NCI-H146 treated with DMSO at 0.1 percent for 48 hours (cell line): Measurements from ENCODE around the gene DISC1.
"Not testable (repeated sequence)": the region's sequence is repeated elsewhere in the genome, so short reads cannot be mapped to it uniquely, and the experiment has no call there.

ENCODE experiments used
- DNase-seq: peaks from one replicate; lab custom pipeline; 2025; ENCODE audit not compliant: unreplicated experiment; lab: John Stamatoyannopoulos, UW

The DISC1 gene

GRCh38 chr1:231634323-231635013 is 7.9 kb downstream of the DISC1 start:
- no peak for DNase-seq

GRCh38 chr1:231636157-231636556 is 9.6 kb downstream of the DISC1 start:
- DNase-seq, result peak; percentile 37

DNA sequence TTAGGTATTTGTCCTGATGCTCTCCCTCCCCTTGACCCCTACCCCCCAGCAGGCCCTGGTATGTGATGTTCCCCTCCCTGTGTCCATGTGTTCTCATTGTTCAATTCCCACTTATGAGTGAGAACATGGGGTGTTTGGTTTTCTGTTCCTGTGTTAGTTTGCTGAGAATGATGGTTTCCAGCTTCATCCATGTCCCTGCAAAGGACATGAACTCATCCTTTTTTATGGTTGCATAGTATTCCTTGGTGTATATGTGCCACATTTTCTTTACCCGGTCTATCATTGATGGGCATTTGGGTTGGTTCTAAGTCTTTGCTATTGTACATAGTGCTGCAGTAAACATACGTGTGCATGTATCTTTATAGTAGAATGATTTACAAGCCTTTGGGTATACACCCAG is 10.3 kb downstream of the DISC1 start:
- not testable (repeated sequence) for DNase-seq

DNA sequence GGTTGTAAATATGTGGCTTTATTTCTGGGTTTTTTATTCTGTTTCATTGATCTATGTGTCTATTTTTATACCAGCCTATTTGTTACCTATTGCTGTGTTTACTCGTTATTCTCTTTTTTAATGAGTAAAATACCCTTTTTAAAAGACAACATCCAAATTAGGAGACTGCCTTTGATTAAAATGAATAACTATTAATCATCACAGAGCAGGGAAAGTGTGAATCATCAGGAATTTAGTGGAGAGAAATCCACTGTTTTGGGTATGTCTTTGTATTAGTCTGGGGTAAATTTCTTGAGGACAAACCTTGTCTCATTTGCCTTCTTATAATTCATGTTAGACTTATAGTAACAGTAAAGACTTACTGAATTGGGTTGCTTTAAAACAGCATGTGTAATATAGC is 12.1 kb downstream of the DISC1 start:
- DNase-seq, result no peak

- no peak for DNase-seq
These were observed 13.2 kb downstream of the DISC1 start for GRCh38 chr1:231639819-231640218.

GRCh38 chr1:231641444-231641843 is 14.9 kb downstream of the DISC1 start:
- not testable (repeated sequence) for DNase-seq

GRCh38 chr1:231642061-231642460 is 15.5 kb downstream of the DISC1 start:
- not testable (repeated sequence) for DNase-seq

DNA sequence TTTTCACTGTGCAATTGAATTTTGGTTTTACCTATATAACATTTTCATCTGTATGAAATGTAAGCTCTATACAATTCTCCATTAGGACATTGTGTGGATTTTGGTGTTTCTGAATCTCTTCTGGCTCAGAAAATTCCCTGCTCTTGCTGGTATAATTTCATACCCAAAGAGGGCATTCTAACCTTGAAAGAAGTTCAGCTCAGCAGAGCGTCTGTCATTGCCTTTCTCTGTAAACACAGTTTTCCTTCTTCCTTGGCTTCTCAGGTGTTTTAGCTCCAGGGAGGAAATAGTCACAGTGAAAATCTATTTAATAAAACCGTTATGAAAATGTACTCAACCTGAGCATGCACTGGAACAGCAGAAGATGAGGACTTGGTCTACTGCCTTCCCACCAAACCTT is 16.0 kb downstream of the DISC1 start:
- peak; percentile 22 for DNase-seq

DNA sequence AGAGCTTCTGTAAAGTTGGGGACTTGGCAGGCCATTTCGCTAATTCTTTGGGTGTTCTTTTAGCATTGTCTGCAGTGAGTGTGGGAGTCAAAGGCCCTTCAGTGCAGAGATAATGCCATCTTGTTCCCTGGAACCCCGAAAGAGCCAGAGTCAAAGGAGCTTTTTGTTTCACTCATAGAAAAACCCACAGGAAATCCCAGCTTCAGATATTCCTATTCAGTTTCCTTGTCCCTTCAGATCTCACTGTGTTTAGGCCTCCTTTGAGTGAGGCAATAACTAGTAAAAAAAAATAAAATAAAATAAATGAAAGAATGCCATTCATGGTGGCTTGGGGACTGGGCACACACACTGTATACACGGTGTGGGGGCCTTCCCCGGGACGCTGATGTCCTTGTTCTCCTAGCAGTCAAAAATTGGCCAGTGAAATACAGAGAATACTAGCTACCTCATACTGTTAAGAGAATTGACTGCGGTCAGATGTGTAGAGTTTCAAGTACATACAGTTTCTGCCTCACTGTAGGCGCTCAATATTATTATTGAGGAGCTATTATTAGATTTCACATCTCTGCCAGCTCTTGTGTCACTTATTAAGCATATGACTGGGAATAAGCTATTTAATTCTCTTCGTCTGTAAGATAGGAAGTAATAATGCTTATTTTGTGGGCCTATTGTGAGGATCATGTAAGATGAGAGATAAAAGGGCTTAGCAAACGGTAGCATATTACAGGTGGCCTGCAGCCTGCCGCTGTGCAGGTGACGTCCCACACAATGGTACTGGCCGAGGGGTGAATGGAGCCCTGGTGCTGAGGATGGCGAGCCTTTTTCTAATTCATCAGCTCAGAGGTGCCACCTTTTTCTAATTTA is 16.7 kb downstream of the DISC1 start:
- peak; percentile 90 for DNase-seq

- no peak for DNase-seq
These were observed 17.3 kb downstream of the DISC1 start for GRCh38 chr1:231643935-231644237.

GRCh38 chr1:231645634-231646033 is 19.0 kb downstream of the DISC1 start:
- DNase-seq, result not testable (repeated sequence)

DNA sequence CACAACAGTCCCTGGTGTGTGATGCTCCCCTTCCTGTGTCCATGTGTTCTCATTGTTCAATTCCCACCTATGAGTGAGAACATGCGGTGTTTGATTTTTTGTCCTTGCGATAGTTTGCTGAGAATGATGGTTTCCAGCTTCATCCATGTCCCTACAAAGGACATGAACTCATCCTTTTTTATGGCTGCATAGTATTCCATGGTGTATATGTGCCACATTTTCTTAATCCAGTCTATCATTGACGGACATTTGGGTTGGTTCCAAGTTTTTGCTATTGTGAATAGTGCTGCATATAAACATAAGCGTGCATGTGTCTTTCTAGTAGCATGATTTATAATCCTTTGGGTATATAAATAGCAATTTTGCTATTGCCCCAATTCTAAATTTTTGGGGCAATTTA is 19.6 kb downstream of the DISC1 start:
- not testable (repeated sequence) for DNase-seq

DNA sequence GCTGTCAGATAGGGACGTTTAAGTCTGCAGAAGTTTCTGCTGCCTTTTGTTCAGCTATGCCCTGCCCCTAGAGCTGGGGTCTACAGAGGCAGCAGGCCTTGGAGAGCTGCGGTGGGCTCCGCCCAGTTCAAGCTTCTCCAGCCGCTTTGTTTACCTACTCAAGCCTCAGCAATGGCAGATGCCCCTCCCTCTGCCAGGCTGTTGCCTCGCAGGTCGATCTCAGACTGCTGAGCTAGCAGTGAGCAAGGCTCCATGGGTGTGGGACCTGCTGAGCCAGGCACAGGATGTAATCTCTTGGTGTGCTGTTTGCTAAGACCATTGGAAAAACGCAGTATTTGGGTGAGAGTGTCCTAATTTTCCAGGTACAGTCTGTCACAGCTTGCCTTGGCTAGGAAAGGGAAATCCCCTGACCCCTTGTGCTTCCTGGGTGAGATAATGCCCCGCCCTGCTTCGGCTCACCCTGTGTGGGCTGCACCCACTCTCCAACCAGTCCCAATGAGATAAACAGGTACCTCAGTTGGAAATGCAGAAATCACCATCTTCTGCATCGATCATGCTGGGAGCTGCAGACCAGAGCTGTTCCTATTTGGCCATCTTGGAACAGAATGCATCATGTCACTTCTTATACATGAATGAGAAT is 25.2 kb downstream of the DISC1 start:
- peak; percentile 16 for DNase-seq

- DNase-seq, result no peak
These were observed 27.0 kb downstream of the DISC1 start for GRCh38 chr1:231653632-231654031.

GRCh38 chr1:231656741-231657140 is 30.2 kb downstream of the DISC1 start:
- DNase-seq, result no peak

- DNase-seq, result not testable (repeated sequence)
These were observed 31.6 kb downstream of the DISC1 start for GRCh38 chr1:231658223-231658622.

GRCh38 chr1:231660198-231660597 is 33.6 kb downstream of the DISC1 start:
- DNase-seq, result no peak

DNA sequence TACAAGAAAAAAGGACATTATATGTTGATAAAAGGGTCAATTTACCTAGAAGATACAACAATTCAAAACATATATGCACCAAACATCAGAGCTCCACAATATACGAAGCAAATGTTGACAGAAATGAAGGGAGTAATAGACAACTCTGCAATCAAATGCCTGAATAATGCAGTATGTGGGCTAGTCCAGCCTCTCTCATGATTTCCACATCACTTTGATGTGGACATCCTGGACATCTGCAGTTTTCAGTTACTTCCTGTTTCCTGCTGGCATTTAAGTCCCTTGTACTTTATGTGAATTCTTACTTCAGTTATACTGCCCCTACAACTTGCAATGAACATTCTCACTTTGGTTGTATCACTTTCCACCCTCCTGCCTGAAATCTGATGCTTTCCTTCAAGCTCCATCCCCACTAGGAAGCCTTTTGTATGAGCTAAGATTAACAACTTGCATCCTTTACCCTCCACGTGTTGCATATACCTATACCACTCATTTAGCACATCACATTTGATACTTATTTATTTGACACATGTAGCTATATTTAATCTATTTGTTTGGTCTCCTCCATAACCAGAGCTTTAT is 36.7 kb downstream of the DISC1 start:
- no peak for DNase-seq

DNA sequence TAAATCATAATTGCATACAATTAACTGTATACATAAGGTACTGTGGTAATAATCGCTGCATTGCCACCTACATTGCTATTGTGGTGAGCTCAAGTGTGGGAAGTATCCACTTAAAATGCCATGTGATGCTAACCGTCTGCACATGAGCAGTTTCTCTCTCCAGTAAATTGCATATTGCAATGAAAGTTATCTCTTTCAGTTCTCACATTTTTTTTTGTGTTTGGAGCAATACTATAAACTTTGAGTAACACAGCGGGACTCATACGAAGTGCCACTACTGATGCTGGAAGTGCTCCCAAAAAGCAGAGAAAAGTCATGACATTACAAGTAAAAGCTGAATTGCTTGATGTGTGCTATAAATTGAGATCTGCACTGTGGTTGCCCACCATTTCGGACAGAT is 38.5 kb downstream of the DISC1 start:
- DNase-seq, result no peak

GRCh38 chr1:231665726-231666125 is 39.1 kb downstream of the DISC1 start:
- no peak for DNase-seq

DNA sequence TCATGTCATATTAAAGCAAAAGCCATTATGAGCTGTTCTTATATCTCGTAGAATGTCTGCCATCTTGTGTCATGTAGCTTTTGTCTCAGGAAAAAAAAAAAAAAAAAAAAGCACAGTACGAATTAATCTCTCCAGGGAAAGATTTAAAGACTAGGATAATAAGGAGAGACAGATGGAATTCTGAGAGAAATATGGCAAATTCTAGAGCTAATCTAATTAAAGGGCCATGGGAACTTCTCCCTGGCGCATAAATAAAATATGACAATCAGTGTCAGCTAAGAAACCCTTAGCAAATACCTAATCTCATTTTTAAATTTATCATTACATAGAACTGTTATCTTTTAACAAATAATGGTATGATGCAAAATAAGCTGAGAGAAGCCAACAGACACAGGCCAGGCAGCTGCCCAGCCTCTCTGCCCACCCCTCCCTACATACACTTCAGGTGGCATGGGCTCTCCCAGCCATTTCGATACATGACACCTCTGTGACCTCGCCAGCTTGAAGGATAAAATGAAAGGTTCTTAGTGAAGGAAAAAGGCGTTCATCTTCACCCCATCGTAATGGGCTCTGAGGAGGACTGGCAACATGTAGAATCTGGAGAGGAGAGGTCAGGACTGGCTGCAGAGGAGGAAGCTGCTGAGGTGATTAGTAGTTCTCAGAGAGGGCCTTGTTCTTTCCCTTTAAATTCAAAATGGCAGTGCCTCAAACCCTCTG is 39.8 kb downstream of the DISC1 start:
- DNase-seq, result no peak
